IPS-18c (cell line): ENCODE results near the gene MYBPH.

Experiments used
- H3K4me3 ChIP-seq: 2 replicates; pipeline ENCODE4 v1.7.0; 2013; ENCODE audit warnings: low read depth, mild to moderate bottlenecking, low read length, moderate library complexity; ENCODE audit not compliant: insufficient read depth
- H3K9me3 ChIP-seq: one replicate; pipeline ENCODE4 v1.6.1; 2013; ENCODE audit warnings: mild to moderate bottlenecking, low read length, moderate library complexity; ENCODE audit not compliant: control insufficient read depth, insufficient read depth

Gene MYBPH

GRCh38 chr1:203161175-203161574, 14.5 kb downstream of the MYBPH start:
- H3K4me3 ChIP-seq, result no peak overlapping the region
- no peaks in the 10 kb centered on the region for H3K9me3 ChIP-seq

GRCh38 chr1:203159844-203160243, 15.8 kb downstream of the MYBPH start:
- H3K9me3 ChIP-seq, result no peaks in the 10 kb centered on the region
- H3K4me3 ChIP-seq, result no peak overlapping the region

DNA sequence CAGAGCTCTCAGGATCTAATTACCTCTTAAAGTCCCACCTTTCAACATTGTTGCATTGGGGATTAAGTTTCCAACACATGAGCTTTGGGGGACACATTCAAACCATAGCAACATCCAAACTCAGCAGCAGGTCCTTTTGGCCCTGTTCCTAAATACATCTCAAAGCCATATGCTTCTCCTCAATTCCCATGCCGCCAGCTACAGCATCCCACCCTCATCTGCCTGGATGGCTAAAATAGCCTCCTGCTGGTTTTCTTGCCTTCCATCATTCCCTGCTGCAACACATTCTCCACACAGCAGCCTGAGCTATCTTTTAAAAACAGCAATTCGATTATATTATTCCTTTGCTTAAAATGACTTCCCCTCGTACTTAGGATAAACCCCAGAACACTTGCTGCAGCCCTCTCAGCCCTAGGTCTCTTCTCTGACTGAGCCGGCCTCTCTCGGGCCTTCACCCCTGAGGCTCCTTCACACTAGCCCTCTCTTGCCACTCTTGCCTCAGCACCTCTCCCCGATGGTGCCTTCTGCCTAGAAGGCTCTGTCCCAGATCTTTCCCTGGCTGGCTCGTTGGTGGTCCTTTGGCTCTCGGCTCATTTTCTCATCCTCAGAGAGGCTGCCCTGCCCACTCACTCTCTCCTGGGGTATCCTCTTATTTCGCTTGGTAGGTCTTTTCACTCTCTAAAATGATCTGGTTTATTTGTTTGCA, 16.5 kb downstream of the MYBPH start:
- Histone ChIP-seq H3K9me3 (no peaks in the 10 kb centered on the region), H3K4me3 (no peak overlapping the region)

DNA sequence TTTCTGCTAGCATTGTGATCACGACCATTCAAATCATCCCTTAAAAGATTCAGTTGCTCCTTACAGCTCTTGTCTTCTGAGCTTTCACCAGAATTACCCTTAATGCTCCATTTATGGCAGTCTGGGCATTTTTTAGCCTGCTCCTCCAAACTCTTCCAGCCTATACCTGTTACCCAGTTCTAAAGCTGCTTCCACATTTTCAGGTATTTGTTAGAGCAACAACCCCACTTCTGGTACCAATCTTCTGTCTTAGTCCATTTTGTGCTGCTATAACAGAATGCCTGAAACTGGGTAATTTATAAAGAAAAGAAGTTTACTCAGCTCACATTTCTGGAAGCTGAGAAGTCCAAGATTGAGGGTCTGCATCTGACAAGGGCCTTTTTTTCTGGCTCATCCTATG, 17.2 kb downstream of the MYBPH start:
- Histone ChIP-seq H3K9me3 (no peaks in the 10 kb centered on the region), H3K4me3 (no peak overlapping the region)

DNA sequence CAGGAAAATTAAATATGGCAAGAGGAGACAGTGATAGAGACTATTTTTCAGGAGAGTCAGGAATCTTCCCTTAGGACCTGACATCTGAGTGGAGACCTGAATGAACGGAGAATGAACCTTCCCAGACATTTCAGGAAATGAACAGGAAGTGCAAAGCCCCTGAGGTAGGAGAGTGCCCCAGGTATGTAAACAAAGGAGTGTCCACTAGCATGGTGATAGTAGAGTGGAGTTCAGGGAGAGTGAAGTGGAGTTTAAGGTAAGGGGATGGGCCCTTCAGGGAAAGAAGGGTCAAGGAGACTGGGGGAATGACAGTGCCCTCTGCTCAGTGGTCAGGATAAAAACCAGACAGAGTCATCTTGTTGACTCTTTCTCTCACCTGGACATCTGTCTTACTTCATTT, 19.3 kb downstream of the MYBPH start:
- no peak overlapping the region for H3K4me3 ChIP-seq

DNA sequence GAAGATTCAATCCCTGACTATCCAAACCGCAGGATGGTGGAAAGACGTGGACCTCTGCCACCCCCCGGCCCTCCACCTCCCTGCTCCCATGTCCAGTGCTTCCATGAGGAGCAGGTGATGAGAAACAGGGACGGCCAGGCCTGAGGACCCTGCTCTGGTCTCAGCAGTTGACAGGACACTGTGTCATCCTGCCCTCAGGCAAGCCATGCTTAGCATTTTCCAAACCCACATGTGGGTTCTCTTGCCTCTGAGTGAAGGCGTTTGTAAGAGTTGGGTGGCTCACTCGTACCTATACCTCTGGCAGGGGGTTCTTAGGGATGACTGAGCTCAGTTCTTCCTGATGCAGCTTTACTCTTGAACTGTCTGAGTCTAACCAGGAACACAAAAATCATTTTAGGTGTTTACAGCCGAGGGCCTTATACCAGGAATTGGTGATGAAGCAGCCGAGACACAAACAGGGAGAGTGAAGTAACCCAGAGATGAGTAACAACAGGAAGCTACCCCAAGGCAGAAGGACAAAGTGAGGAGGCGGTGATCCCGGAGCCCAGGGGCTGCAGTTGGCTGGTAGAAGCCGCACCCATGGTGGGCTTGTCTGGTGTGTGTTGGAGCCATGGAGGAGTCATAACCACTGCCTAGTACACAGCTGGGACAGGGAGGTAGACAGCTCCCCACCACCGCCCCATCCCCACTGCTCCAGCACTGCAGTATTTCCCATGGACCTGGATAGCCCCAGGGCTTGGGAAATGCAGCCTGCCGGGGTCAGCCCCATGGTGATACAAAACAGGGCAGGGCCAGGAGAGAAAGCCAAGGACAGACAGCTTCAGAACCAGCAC, 21.4 kb downstream of the MYBPH start:
- Histone ChIP-seq H3K9me3 (no peaks in the 10 kb centered on the region), H3K4me3 (no peak overlapping the region)

More for the DNA sequence above, 19.3 kb downstream of the MYBPH start:
- H3K9me3 ChIP-seq, result no peaks in the 10 kb centered on the region

DNA sequence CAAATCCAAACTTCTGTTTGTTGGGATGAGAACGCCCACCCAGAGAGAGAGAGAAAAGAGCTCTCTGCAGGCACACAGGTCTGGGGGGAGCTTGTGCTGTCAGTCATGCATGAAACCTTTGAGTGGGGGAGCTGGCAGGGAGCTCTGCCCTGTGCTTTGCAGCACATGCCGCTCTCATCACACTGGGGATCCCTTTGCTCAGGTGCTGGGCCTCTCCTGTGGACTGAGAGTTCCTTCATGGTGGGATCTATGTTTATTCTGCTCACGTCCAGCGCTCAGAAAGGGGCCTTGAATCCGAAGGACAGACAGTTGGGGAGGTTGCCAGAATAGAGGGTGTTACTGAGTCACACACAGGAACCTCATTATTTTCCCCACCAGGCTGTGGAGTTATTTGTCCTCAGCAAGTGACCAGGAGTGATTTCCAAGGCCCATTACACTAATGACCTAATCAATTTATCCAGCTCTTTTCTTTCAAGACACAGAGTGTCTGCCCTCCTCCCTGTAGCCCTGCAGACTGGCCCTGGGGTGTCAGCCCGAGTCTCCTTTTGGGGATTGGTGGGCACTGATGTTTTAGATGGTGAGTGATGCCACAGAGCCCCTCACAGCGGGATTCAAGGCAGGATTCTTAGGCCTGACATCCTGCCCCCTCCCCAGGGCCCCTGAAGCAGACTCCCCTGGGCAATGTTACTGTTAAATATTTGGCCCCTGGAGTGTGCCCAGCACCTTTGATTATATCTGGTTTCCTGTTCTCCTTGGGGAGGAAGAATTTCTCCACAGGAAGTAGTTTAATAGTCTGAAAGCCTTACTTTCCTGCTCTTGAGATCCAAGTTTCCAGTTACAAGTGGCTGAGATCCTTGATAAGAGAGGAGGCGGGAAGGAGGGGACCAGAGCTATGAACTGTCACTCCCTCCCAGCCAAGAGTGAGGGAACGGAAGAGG, 22.3 kb downstream of the MYBPH start:
- no peaks in the 10 kb centered on the region for H3K9me3 ChIP-seq
- no peak overlapping the region for H3K4me3 ChIP-seq

GRCh38 chr1:203152158-203153034, 23.2 kb downstream of the MYBPH start:
- no peaks in the 10 kb centered on the region for H3K9me3 ChIP-seq
- H3K4me3 ChIP-seq, result no peak overlapping the region

DNA sequence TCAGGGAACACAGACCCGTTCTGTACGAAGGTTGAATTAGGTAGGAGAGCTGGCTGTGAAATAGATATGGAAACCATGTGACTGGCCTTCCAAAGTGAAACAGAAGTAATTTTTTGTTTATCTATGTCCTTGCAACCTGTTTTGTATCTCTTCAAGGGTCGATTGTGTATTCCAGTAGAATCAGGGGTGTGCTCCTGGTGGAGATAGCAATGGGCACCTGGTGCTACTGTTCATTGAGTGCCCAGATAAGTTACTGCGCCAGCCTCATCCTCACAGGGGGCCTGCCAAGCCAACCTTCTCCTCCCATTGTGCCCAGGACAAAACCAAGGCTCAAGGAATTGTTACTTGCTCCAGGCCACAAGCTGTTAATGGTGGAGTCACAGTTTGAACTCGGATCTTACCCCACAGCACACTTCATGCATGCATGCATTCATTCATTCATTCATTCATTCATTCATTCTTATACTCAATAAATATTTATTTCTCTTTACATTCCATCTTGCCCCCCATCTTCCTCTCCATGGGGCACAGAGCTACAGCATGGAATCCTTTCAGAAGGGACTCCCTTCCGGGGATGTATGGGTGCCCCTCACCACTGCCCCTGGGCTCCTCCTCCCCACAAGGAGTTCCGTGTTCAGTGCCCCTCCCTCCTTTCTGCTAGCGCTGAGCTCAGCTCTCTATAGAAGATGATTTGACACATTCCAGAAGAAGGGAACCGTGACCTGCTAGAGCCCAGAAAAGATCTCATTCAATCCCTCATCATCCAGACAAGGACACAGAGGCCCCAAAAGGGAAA, 24.1 kb downstream of the MYBPH start:
- no peak overlapping the region for H3K4me3 ChIP-seq
- no peaks in the 10 kb centered on the region for H3K9me3 ChIP-seq

- Histone ChIP-seq H3K4me3 (no peak overlapping the region), H3K9me3 (no peaks in the 10 kb centered on the region)
Observed at GRCh38 chr1:203150511-203151297, 24.9 kb downstream of the MYBPH start.

- Histone ChIP-seq H3K4me3 (no peak overlapping the region), H3K9me3 (no peaks in the 10 kb centered on the region)
Observed at GRCh38 chr1:203149188-203149840, 26.3 kb downstream of the MYBPH start.

DNA sequence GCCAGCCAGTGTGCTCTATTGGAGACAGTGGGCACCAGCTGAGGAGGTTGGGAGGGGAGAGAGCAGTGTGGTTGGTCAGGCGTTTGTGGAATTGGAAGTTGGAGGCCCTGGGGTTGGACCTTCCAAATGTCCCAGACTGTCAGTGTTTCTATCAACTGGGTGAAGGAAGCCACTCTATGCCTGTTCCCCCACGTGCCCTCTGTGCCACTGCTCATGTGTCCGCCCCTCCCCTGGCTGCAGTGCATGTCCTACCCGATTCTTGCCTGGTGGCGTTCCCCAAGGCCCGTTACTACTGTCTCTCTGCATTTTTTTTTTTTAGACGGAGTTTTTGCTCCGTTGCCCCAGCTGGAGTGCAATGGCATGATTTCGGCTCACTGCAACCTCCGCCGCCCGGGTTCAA, 27.0 kb downstream of the MYBPH start:
- Histone ChIP-seq H3K9me3 (no peaks in the 10 kb centered on the region), H3K4me3 (no peak overlapping the region)

DNA sequence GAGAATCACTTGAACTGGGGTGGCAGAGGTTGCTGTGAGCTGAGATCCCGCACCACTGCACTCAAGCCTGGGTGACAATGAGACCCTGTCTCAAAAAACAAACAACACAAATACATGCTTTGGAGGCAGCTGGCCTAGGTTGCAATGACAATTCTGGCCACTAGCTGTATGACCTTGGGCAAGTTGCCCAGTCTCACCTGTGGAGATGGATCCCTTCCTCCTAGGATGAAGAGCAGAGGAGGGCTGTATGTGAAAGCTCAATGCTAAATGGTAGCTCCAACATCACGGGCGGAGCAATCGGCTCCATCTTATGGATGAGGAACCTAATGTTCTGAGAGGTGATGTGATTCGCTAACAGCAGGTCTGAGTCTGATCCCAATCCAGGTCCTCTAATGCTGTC, 27.5 kb downstream of the MYBPH start:
- H3K9me3 ChIP-seq, result no peaks in the 10 kb centered on the region
- H3K4me3 ChIP-seq, result no peak overlapping the region

DNA sequence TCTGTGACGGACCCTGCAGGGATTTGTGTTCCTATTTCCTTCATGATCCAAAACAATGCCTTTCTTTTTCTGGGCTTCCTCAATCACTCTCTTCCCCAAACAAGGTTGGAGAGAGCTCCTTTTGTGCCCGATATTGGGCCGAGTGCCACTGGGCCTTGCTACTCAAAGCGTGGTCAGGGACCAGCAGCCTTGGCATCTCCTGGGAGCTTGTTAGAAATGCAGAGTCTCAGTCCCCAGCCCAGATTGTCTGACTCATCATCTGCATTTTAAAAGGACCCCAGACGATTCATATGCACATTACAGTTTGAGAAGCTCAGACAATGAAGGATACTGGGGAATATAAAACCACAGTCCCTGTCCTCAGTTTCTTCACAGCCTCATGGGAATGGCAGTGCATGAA, 28.2 kb downstream of the MYBPH start:
- no peak overlapping the region for H3K4me3 ChIP-seq
- no peaks in the 10 kb centered on the region for H3K9me3 ChIP-seq

GRCh38 chr1:203146537-203146936, 29.1 kb downstream of the MYBPH start:
- Histone ChIP-seq H3K4me3 (no peak overlapping the region), H3K9me3 (no peaks in the 10 kb centered on the region)
